Measurements from ENCODE around the gene BTRC. TPM values are rescaled to one million over a fixed set of nuclear protein-coding genes. Genes with fewer than 3 reads are reported as not detected.
"Not testable (repeated sequence)": the region's sequence is repeated elsewhere in the genome, so short reads cannot be mapped to it uniquely, and the experiment has no call there.

BTRC gene
- total RNA-seq, 1 experiment from 2014 or later: 29.1 TPM

- intact Hi-C loops (cut with micrococcal nuclease): no loop called here
These were observed 22.0 kb upstream of the BTRC start for GRCh38 chr10:101331956-101332355.

GRCh38 chr10:101334259-101334658, 19.7 kb upstream of the BTRC start:
- H3K27me3 ChIP-seq (ENCODE audit: insufficient read depth, low read length); BruUV-seq (replicated peaks); ATAC-seq; intact Hi-C loops (cut with micrococcal nuclease); H3K9me2 ChIP-seq (ENCODE audit: insufficient read depth); H4K20me1 ChIP-seq (ENCODE audit: insufficient read depth); H3K4me1 ChIP-seq (ENCODE audit: control insufficient read depth in 1 of 2, insufficient read depth in 2 of 2, low read length in 2 of 2); H2AFZ ChIP-seq (ENCODE audit: low read depth, low read length, poor library complexity, severe bottlenecking); DNase-seq (ENCODE audit: low read depth, low spot score); H3K27ac ChIP-seq (ENCODE audit: low read depth, low read length); H3K36me3 ChIP-seq (ENCODE audit: control insufficient read depth in 1 of 2, insufficient read depth in 2 of 2, low read length in 2 of 2); H3K79me2 ChIP-seq (ENCODE audit: insufficient read depth, low read length); H3K4me2 ChIP-seq (ENCODE audit: low read length); POLR2A ChIA-PET; RAD21 ChIA-PET (ENCODE audit: low non-redundant PET in 1 of 2, low total read pairs in 2 of 2, uncharacterized antibody in 2 of 2, unreplicated experiment in 2 of 2); H3K4me3 ChIP-seq (replicated peaks in 1 of 2; ENCODE audit: low read depth in 1 of 2, low read length in 2 of 2); CTCF ChIA-PET; H3K9me3 ChIP-seq (ENCODE audit: control insufficient read depth in 1 of 2, insufficient read depth in 1 of 2, low read depth in 1 of 2, low read length in 2 of 2); H3K9ac ChIP-seq (ENCODE audit: low read length): not testable (repeated sequence)

More at GRCh38 chr10:101331956-101332355, 22.0 kb upstream of the BTRC start:
- ChIA-PET POLR2A (interaction anchor here (1.6 kb wide), 1 partner anchor 16 kb away, joined by 3 read pairs; no protein-coding TSS in a partner anchor), CTCF (interaction anchor here (1.1 kb wide), 1 partner anchor 8 kb away, joined by 3 read pairs; no protein-coding TSS in a partner anchor), RAD21 (ENCODE audit: low non-redundant PET in 1 of 2, low total read pairs in 2 of 2, uncharacterized antibody in 2 of 2, unreplicated experiment in 2 of 2) (no interaction called here)
- Histone ChIP-seq H3K36me3 (ENCODE audit: control insufficient read depth in 1 of 2, insufficient read depth in 2 of 2, low read length in 2 of 2) (no peaks in the 10 kb centered on the region), H3K4me3 (replicated peaks in 1 of 2; ENCODE audit: low read depth in 1 of 2, low read length in 2 of 2) (no peak overlapping the region), H3K9ac (ENCODE audit: low read length) (no peak overlapping the region), H3K9me3 (ENCODE audit: control insufficient read depth in 1 of 2, insufficient read depth in 1 of 2, low read depth in 1 of 2, low read length in 2 of 2) (no peaks in the 10 kb centered on the region; a peak in 1 of 4 replicates), H2AFZ (ENCODE audit: low read depth, low read length, poor library complexity, severe bottlenecking) (no peak overlapping the region), H3K27me3 (ENCODE audit: insufficient read depth, low read length) (no peaks in the 10 kb centered on the region; the same call in 1 of the 2 replicates), H4K20me1 (ENCODE audit: insufficient read depth) (no peaks in the 10 kb centered on the region), H3K4me2 (ENCODE audit: low read length) (no peak overlapping the region), H3K79me2 (ENCODE audit: insufficient read depth, low read length) (no peaks in the 10 kb centered on the region), H3K4me1 (ENCODE audit: control insufficient read depth in 1 of 2, insufficient read depth in 2 of 2, low read length in 2 of 2) (no peaks in the 10 kb centered on the region), H3K27ac (ENCODE audit: low read depth, low read length) (no peak overlapping the region), H3K9me2 (ENCODE audit: insufficient read depth) (no peaks in the 10 kb centered on the region)
- TF ChIP-seq CTCF (IDR thresholded peaks at IDR 0.05 in 2 of 3, conservative IDR thresholded peaks at IDR 0.05 in 1 of 3; ENCODE audit: borderline replicate concordance in 1 of 3, insufficient read depth in 1 of 3, low read depth in 2 of 3, low read length in 2 of 3): no peak
- TF ChIP-seq ZNF274 (IDR thresholded peaks at IDR 0.05; ENCODE audit: low read depth, low read length): no peak
- no peak for TF ChIP-seq REST (IDR thresholded peaks at IDR 0.05; ENCODE audit: low read depth)
- ATAC-seq (no peak), DNase-seq (ENCODE audit: low read depth, low spot score) (no peak)
- BruUV-seq (replicated peaks): no TSS peak

Data from HCT116 (cell line).